HCT116 (cell line): Measurements from ENCODE around the gene PRKAG3. TPM values are rescaled to one million over a fixed set of nuclear protein-coding genes. Genes with fewer than 3 reads are reported as not detected.

Source experiments
- ATAC-seq: fragments of 200-7000 bp; cut with Tn5 transposase; 2 replicates; pipeline ENCODE4 v1.9.1; 2020; ENCODE audit warnings: mild to moderate bottlenecking, moderate library complexity
- BruUV-seq: library from RNA; stranded (reverse); fragments of 400-500 nt; replicated peaks from 2 replicates; lab custom pipeline; 2021; lab: Mats Ljungman, UMichigan
- CTCF ChIA-PET: fragments of 300-600 bp; sonication (Branson Sonifier 250); formaldehyde crosslinking; loops from one replicate; lab custom pipeline; 2021; ENCODE audit warnings: antibody characterized with exemption; lab: Charles Lee
- POLR2A ChIA-PET: fragments of 300-600, 350-600 bp; sonication (Branson Sonifier 250); formaldehyde crosslinking; loops from one replicate; lab custom pipeline; 2021; ENCODE audit warnings: antibody characterized with exemption; lab: Charles Lee
- RAD21 ChIA-PET, 2 experiments: fragments of 300-600 bp; sonication (Branson Sonifier 250); formaldehyde crosslinking; loops; one replicate each; lab custom pipeline; 2023; ENCODE audit warnings: low total read pairs in 2 of 2; ENCODE audit not compliant: uncharacterized antibody in 2 of 2, unreplicated experiment in 2 of 2, low non-redundant PET in 1 of 2; lab: Charles Lee
- DNase-seq: peaks from one replicate; pipeline ENCODE4 v3.0.0-alpha.2; 2010; ENCODE audit warnings: low read depth, low spot score
- H2AFZ ChIP-seq: fragments of 200-600 bp; shearing (Covaris generic), sonication (generic); 2 replicates; pipeline ENCODE4 v1.6.1; 2017; ENCODE audit warnings: low read depth, mixed run types, mixed read lengths, antibody characterized with exemption, low read length; ENCODE audit not compliant: poor library complexity, severe bottlenecking
- H3K27ac ChIP-seq: 2 replicates; pipeline ENCODE4 v1.5.1; 2012; ENCODE audit warnings: low read depth, low read length
- H3K27me3 ChIP-seq: fragments of 200-600 bp; sonication (generic); 2 replicates; pipeline ENCODE4 v1.6.1; 2016; ENCODE audit warnings: mixed run types, low read length, mixed read lengths; ENCODE audit not compliant: insufficient read depth
- H3K36me3 ChIP-seq, 2 experiments: fragments of 200-500 bp in 1 of 2; fragments of 200-600 bp in 1 of 2; sonication (Bioruptor generic) in 1 of 2; sonication (generic) in 1 of 2; 2 replicates each; pipeline versions ENCODE4 v1.5.1 to v1.6.1; 2014 to 2016; ENCODE audit warnings: low read length in 2 of 2, inconsistent platforms in 1 of 2, mixed read lengths in 1 of 2, mixed run types in 1 of 2; ENCODE audit not compliant: insufficient read depth in 2 of 2, control insufficient read depth in 1 of 2
- H3K4me1 ChIP-seq, 2 experiments: fragments of 200-600 bp in 1 of 2; sonication (generic) in 1 of 2; 2 replicates each; pipeline versions ENCODE4 v1.5.1 to v1.6.1; 2012 to 2017; ENCODE audit warnings: low read length in 2 of 2, inconsistent platforms in 1 of 2, mild to moderate bottlenecking in 1 of 2, mixed read lengths in 1 of 2, mixed run types in 1 of 2, moderate library complexity in 1 of 2; ENCODE audit not compliant: insufficient read depth in 2 of 2, control insufficient read depth in 1 of 2
- H3K4me2 ChIP-seq: fragments of 200-600 bp; sonication (generic); 2 replicates; pipeline ENCODE4 v1.6.1; 2017; ENCODE audit warnings: mixed run types, low read length, mixed read lengths
- H3K4me3 ChIP-seq, 2 experiments: fragments of 200-600 bp in 1 of 2; sonication (generic) in 1 of 2; replicated peaks in 1 of 2; 2 replicates each; pipeline ENCODE4 v1.5.1; 2011 to 2016; ENCODE audit warnings: low read length in 2 of 2, control low read depth in 1 of 2, low read depth in 1 of 2, mild to moderate bottlenecking in 1 of 2, mixed read lengths in 1 of 2, mixed run types in 1 of 2
- H3K79me2 ChIP-seq: fragments of 200-600 bp; sonication (generic); 2 replicates; pipeline ENCODE4 v1.6.1; 2017; ENCODE audit warnings: mild to moderate bottlenecking, mixed run types, low read length, moderate library complexity, mixed read lengths; ENCODE audit not compliant: insufficient read depth
- H3K9ac ChIP-seq: fragments of 200-600 bp; sonication (generic); 2 replicates; pipeline ENCODE4 v1.6.1; 2016; ENCODE audit warnings: low read length, mixed read lengths
- H3K9me2 ChIP-seq: fragments of 200-600 bp; sonication (generic), shearing (Covaris generic); 2 replicates; pipeline ENCODE4 v1.6.1; 2017; ENCODE audit warnings: mixed run types, mild to moderate bottlenecking, moderate library complexity; ENCODE audit not compliant: insufficient read depth
- H3K9me3 ChIP-seq, 2 experiments: fragments of 200-500 bp in 1 of 2; fragments of 200-600 bp in 1 of 2; sonication (Bioruptor generic) in 1 of 2; sonication (generic) in 1 of 2; 2 replicates each; pipeline ENCODE4 v1.6.1; 2014 to 2017; ENCODE audit warnings: low read length in 2 of 2, mixed read lengths in 2 of 2, inconsistent platforms in 1 of 2, low read depth in 1 of 2, mild to moderate bottlenecking in 1 of 2, mixed run types in 1 of 2, moderate library complexity in 1 of 2; ENCODE audit not compliant: control insufficient read depth in 1 of 2, insufficient read depth in 1 of 2
- H4K20me1 ChIP-seq: fragments of 200-600 bp; sonication (generic), shearing (Covaris generic); 2 replicates; pipeline ENCODE4 v1.6.1; 2017; ENCODE audit warnings: mixed run types, mild to moderate bottlenecking, moderate library complexity; ENCODE audit not compliant: insufficient read depth
- CBX3 ChIP-seq: IDR thresholded peaks from 2 replicates; pipeline ENCODE4 v1.6.1; 2012; ENCODE audit warnings: low read depth
- ELF1 ChIP-seq: IDR thresholded peaks from 2 replicates; pipeline ENCODE4 v1.6.1; 2012; ENCODE audit warnings: low read depth, borderline replicate concordance
- EZH2phosphoT487 ChIP-seq: fragments of 200-600 bp; IDR thresholded peaks from 2 replicates; pipeline ENCODE4 v1.6.1; 2018; ENCODE audit warnings: antibody characterized with exemption, borderline replicate concordance
- FOSL1 ChIP-seq: IDR thresholded peaks from 2 replicates; pipeline ENCODE4 v1.6.1; 2012; ENCODE audit warnings: low read depth
- POLR2A ChIP-seq: IDR thresholded peaks from 2 replicates; pipeline ENCODE4 v1.7.0; 2011; ENCODE audit warnings: borderline replicate concordance; ENCODE audit not compliant: insufficient read depth, insufficient read length; ENCODE audit errors: extremely low read depth
- POLR2AphosphoS5 ChIP-seq: IDR thresholded peaks from 2 replicates; pipeline ENCODE4 v1.6.1; 2011; ENCODE audit warnings: mild to moderate bottlenecking, low read depth, low read length, moderate library complexity
- REST ChIP-seq: IDR thresholded peaks from 2 replicates; pipeline ENCODE4 v1.6.1; 2012; ENCODE audit warnings: low read depth
- SIN3A ChIP-seq: IDR thresholded peaks from 2 replicates; pipeline ENCODE4 v1.6.1; 2012; ENCODE audit warnings: low read depth
- SP1 ChIP-seq: IDR thresholded peaks from 2 replicates; pipeline ENCODE4 v1.6.1; 2012; ENCODE audit warnings: low read depth
- SRF ChIP-seq: IDR thresholded peaks from 2 replicates; pipeline ENCODE4 v1.6.1; 2012; ENCODE audit warnings: low read depth
- YY1 ChIP-seq: IDR thresholded peaks from 2 replicates; pipeline ENCODE4 v1.6.1; 2011; ENCODE audit warnings: low read length, low read depth, moderate library complexity, mild to moderate bottlenecking; ENCODE audit not compliant: insufficient replicate concordance; ENCODE audit errors: extremely low read depth
- ZFX ChIP-seq: fragments of 450-650 bp; IDR thresholded peaks from 2 replicates; pipeline ENCODE4 v1.6.1; 2017
- ZNF274 ChIP-seq: fragments of 200-500 bp; sonication (Bioruptor generic); IDR thresholded peaks from 2 replicates; pipeline ENCODE4 v1.6.1; 2014; ENCODE audit warnings: mild to moderate bottlenecking, low read depth, low read length, inconsistent platforms
- intact Hi-C: fragments of 100-400 bp; cut with micrococcal nuclease; formaldehyde crosslinking; loops from 2 replicates; pipeline ENCODE4 v1.10.0; 2022
- total RNA-seq: library from RNA; stranded (reverse); gene quantifications from one replicate; pipeline ENCODE4 v1.2.1, GENCODE V29; 2021; ENCODE audit not compliant: unreplicated experiment
- TF ChIP-seq, protein P1 (sequence below): IDR thresholded peaks from 2 replicates; pipeline ENCODE4 v1.6.1; 2011; ENCODE audit warnings: mild to moderate bottlenecking, low read length, moderate library complexity; ENCODE audit not compliant: insufficient replicate concordance; ENCODE audit errors: extremely low read depth
- TF ChIP-seq, protein P2 (sequence below), 3 experiments: fragments of 200-600 bp in 1 of 3; sonication (generic) in 1 of 3; IDR thresholded peaks in 2 of 3; conservative IDR thresholded peaks in 1 of 3; 2 replicates each; pipeline ENCODE4 v1.5.1; 2012 to 2017; ENCODE audit warnings: low read depth in 2 of 3, low read length in 2 of 3, antibody characterized with exemption in 1 of 3, borderline replicate concordance in 1 of 3, control low read depth in 1 of 3, mild to moderate bottlenecking in 1 of 3, mixed read lengths in 1 of 3, mixed run types in 1 of 3, moderate library complexity in 1 of 3; ENCODE audit not compliant: insufficient read depth in 1 of 3
- TF ChIP-seq, protein P3 (sequence below): IDR thresholded peaks from 2 replicates; pipeline ENCODE4 v1.6.1; 2012

The PRKAG3 gene
- total RNA-seq, 1 experiment from 2014 or later, result not detected

DNA sequence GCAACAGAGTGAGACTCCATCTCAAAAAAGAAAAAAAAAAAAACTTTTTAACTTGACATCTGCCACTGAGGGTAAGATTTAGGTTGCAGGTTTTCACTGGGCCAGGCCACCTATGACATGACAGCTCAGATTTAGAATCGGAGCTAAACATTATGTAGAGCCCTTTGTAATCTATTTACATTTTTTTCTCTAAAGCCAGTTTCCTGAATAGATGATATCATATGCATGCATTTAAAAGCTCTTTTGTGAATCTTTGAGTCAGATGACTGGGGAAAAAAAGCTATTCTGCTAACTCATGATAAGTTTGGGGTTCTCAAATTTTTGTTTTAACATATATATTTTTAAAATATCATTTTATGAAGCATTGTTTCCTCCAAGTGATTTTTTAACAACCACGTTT, 21.3 kb downstream of the PRKAG3 start:
- no peaks in the 10 kb centered on the region for H3K36me3 ChIP-seq
- intact Hi-C loops, result no loop called here
- BruUV-seq, result no TSS peak
- CTCF ChIA-PET, result no interaction called here
- no peak overlapping the region for H2AFZ ChIP-seq
- no peak overlapping the region for H3K4me2 ChIP-seq
- H3K9me3 ChIP-seq, result no peaks in the 10 kb centered on the region
- no peaks in the 10 kb centered on the region for H4K20me1 ChIP-seq
- POLR2A ChIA-PET, result no interaction called here
- no peak overlapping the region for H3K27ac ChIP-seq
- TF ChIP-seq ZFX (no peak), POLR2A (no peak), EZH2phosphoT487 (no peak), ZNF274 (no peak), CBX3 (no peak), REST (no peak), ELF1 (no peak), SIN3A (no peak), YY1 (no peak), SRF (no peak), SP1 (no peak), POLR2AphosphoS5 (no peak), FOSL1 (no peak)
- TF ChIP-seq, protein P1, sequence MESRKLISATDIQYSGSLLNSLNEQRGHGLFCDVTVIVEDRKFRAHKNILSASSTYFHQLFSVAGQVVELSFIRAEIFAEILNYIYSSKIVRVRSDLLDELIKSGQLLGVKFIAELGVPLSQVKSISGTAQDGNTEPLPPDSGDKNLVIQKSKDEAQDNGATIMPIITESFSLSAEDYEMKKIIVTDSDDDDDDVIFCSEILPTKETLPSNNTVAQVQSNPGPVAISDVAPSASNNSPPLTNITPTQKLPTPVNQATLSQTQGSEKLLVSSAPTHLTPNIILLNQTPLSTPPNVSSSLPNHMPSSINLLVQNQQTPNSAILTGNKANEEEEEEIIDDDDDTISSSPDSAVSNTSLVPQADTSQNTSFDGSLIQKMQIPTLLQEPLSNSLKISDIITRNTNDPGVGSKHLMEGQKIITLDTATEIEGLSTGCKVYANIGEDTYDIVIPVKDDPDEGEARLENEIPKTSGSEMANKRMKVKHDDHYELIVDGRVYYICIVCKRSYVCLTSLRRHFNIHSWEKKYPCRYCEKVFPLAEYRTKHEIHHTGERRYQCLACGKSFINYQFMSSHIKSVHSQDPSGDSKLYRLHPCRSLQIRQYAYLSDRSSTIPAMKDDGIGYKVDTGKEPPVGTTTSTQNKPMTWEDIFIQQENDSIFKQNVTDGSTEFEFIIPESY, result no peak
- TF ChIP-seq, protein P2, sequence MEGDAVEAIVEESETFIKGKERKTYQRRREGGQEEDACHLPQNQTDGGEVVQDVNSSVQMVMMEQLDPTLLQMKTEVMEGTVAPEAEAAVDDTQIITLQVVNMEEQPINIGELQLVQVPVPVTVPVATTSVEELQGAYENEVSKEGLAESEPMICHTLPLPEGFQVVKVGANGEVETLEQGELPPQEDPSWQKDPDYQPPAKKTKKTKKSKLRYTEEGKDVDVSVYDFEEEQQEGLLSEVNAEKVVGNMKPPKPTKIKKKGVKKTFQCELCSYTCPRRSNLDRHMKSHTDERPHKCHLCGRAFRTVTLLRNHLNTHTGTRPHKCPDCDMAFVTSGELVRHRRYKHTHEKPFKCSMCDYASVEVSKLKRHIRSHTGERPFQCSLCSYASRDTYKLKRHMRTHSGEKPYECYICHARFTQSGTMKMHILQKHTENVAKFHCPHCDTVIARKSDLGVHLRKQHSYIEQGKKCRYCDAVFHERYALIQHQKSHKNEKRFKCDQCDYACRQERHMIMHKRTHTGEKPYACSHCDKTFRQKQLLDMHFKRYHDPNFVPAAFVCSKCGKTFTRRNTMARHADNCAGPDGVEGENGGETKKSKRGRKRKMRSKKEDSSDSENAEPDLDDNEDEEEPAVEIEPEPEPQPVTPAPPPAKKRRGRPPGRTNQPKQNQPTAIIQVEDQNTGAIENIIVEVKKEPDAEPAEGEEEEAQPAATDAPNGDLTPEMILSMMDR (IDR thresholded peaks at IDR 0.05 in 2 of 3, conservative IDR thresholded peaks at IDR 0.05 in 1 of 3; ENCODE audit: borderline replicate concordance in 1 of 3, insufficient read depth in 1 of 3, low read depth in 2 of 3, low read length in 2 of 3), result no peak
- TF ChIP-seq, protein P3, sequence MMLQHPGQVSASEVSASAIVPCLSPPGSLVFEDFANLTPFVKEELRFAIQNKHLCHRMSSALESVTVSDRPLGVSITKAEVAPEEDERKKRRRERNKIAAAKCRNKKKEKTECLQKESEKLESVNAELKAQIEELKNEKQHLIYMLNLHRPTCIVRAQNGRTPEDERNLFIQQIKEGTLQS, result no peak
- no peak for ATAC-seq
- no peak for DNase-seq
- H3K4me1 ChIP-seq, result no peaks in the 10 kb centered on the region
- RAD21 ChIA-PET, result no interaction called here
- no peak overlapping the region for H3K9ac ChIP-seq
- H3K79me2 ChIP-seq, result no peaks in the 10 kb centered on the region
- no peaks in the 10 kb centered on the region for H3K9me2 ChIP-seq
- H3K27me3 ChIP-seq, result no peaks in the 10 kb centered on the region
- no peak overlapping the region for H3K4me3 ChIP-seq
